HCT116 (cell line): ENCODE measurements around the gene HIRA. TPM values are rescaled to one million over a fixed set of nuclear protein-coding genes. Genes with fewer than 3 reads are reported as not detected.
A peak's percentile ranks its signal among the peaks of the same experiment; 100 is the strongest.

Source experiments
- ATAC-seq: fragments of 200-7000 bp; cut with Tn5 transposase; 2 replicates; pipeline ENCODE4 v1.9.1; 2020; ENCODE audit warnings: mild to moderate bottlenecking, moderate library complexity
- BruUV-seq: library from RNA; stranded (reverse); fragments of 400-500 nt; replicated peaks from 2 replicates; lab custom pipeline; 2021; lab: Mats Ljungman, UMichigan
- CTCF ChIA-PET: fragments of 300-600 bp; sonication (Branson Sonifier 250); formaldehyde crosslinking; loops from one replicate; lab custom pipeline; 2021; ENCODE audit warnings: antibody characterized with exemption; lab: Charles Lee
- POLR2A ChIA-PET: fragments of 300-600, 350-600 bp; sonication (Branson Sonifier 250); formaldehyde crosslinking; loops from one replicate; lab custom pipeline; 2021; ENCODE audit warnings: antibody characterized with exemption; lab: Charles Lee
- RAD21 ChIA-PET, 2 experiments: fragments of 300-600 bp; sonication (Branson Sonifier 250); formaldehyde crosslinking; loops; one replicate each; lab custom pipeline; 2023; ENCODE audit warnings: low total read pairs in 2 of 2; ENCODE audit not compliant: uncharacterized antibody in 2 of 2, unreplicated experiment in 2 of 2, low non-redundant PET in 1 of 2; lab: Charles Lee
- DNase-seq: peaks from one replicate; pipeline ENCODE4 v3.0.0-alpha.2; 2010; ENCODE audit warnings: low read depth, low spot score
- H2AFZ ChIP-seq: fragments of 200-600 bp; shearing (Covaris generic), sonication (generic); 2 replicates; pipeline ENCODE4 v1.6.1; 2017; ENCODE audit warnings: low read depth, mixed run types, mixed read lengths, antibody characterized with exemption, low read length; ENCODE audit not compliant: poor library complexity, severe bottlenecking
- H3K27ac ChIP-seq: 2 replicates; pipeline ENCODE4 v1.5.1; 2012; ENCODE audit warnings: low read depth, low read length
- H3K27me3 ChIP-seq: fragments of 200-600 bp; sonication (generic); 2 replicates; pipeline ENCODE4 v1.6.1; 2016; ENCODE audit warnings: mixed run types, low read length, mixed read lengths; ENCODE audit not compliant: insufficient read depth
- H3K36me3 ChIP-seq, 2 experiments: fragments of 200-500 bp in 1 of 2; fragments of 200-600 bp in 1 of 2; sonication (Bioruptor generic) in 1 of 2; sonication (generic) in 1 of 2; 2 replicates each; pipeline versions ENCODE4 v1.5.1 to v1.6.1; 2014 to 2016; ENCODE audit warnings: low read length in 2 of 2, inconsistent platforms in 1 of 2, mixed read lengths in 1 of 2, mixed run types in 1 of 2; ENCODE audit not compliant: insufficient read depth in 2 of 2, control insufficient read depth in 1 of 2
- H3K4me1 ChIP-seq, 2 experiments: fragments of 200-600 bp in 1 of 2; sonication (generic) in 1 of 2; 2 replicates each; pipeline versions ENCODE4 v1.5.1 to v1.6.1; 2012 to 2017; ENCODE audit warnings: low read length in 2 of 2, inconsistent platforms in 1 of 2, mild to moderate bottlenecking in 1 of 2, mixed read lengths in 1 of 2, mixed run types in 1 of 2, moderate library complexity in 1 of 2; ENCODE audit not compliant: insufficient read depth in 2 of 2, control insufficient read depth in 1 of 2
- H3K4me2 ChIP-seq: fragments of 200-600 bp; sonication (generic); 2 replicates; pipeline ENCODE4 v1.6.1; 2017; ENCODE audit warnings: mixed run types, low read length, mixed read lengths
- H3K4me3 ChIP-seq, 2 experiments: fragments of 200-600 bp in 1 of 2; sonication (generic) in 1 of 2; replicated peaks in 1 of 2; 2 replicates each; pipeline ENCODE4 v1.5.1; 2011 to 2016; ENCODE audit warnings: low read length in 2 of 2, control low read depth in 1 of 2, low read depth in 1 of 2, mild to moderate bottlenecking in 1 of 2, mixed read lengths in 1 of 2, mixed run types in 1 of 2
- H3K79me2 ChIP-seq: fragments of 200-600 bp; sonication (generic); 2 replicates; pipeline ENCODE4 v1.6.1; 2017; ENCODE audit warnings: mild to moderate bottlenecking, mixed run types, low read length, moderate library complexity, mixed read lengths; ENCODE audit not compliant: insufficient read depth
- H3K9ac ChIP-seq: fragments of 200-600 bp; sonication (generic); 2 replicates; pipeline ENCODE4 v1.6.1; 2016; ENCODE audit warnings: low read length, mixed read lengths
- H3K9me2 ChIP-seq: fragments of 200-600 bp; sonication (generic), shearing (Covaris generic); 2 replicates; pipeline ENCODE4 v1.6.1; 2017; ENCODE audit warnings: mixed run types, mild to moderate bottlenecking, moderate library complexity; ENCODE audit not compliant: insufficient read depth
- H3K9me3 ChIP-seq, 2 experiments: fragments of 200-500 bp in 1 of 2; fragments of 200-600 bp in 1 of 2; sonication (Bioruptor generic) in 1 of 2; sonication (generic) in 1 of 2; 2 replicates each; pipeline ENCODE4 v1.6.1; 2014 to 2017; ENCODE audit warnings: low read length in 2 of 2, mixed read lengths in 2 of 2, inconsistent platforms in 1 of 2, low read depth in 1 of 2, mild to moderate bottlenecking in 1 of 2, mixed run types in 1 of 2, moderate library complexity in 1 of 2; ENCODE audit not compliant: control insufficient read depth in 1 of 2, insufficient read depth in 1 of 2
- H4K20me1 ChIP-seq: fragments of 200-600 bp; sonication (generic), shearing (Covaris generic); 2 replicates; pipeline ENCODE4 v1.6.1; 2017; ENCODE audit warnings: mixed run types, mild to moderate bottlenecking, moderate library complexity; ENCODE audit not compliant: insufficient read depth
- CEBPB ChIP-seq: IDR thresholded peaks from 2 replicates; pipeline ENCODE4 v1.6.1; 2012; ENCODE audit warnings: low read depth
- EZH2phosphoT487 ChIP-seq: fragments of 200-600 bp; IDR thresholded peaks from 2 replicates; pipeline ENCODE4 v1.6.1; 2018; ENCODE audit warnings: antibody characterized with exemption, borderline replicate concordance
- FOSL1 ChIP-seq: IDR thresholded peaks from 2 replicates; pipeline ENCODE4 v1.6.1; 2012; ENCODE audit warnings: low read depth
- JUND ChIP-seq: IDR thresholded peaks from 2 replicates; pipeline ENCODE4 v1.6.1; 2012
- POLR2A ChIP-seq: IDR thresholded peaks from 2 replicates; pipeline ENCODE4 v1.7.0; 2011; ENCODE audit warnings: borderline replicate concordance; ENCODE audit not compliant: insufficient read depth, insufficient read length; ENCODE audit errors: extremely low read depth
- SP1 ChIP-seq: IDR thresholded peaks from 2 replicates; pipeline ENCODE4 v1.6.1; 2012; ENCODE audit warnings: low read depth
- SRF ChIP-seq: IDR thresholded peaks from 2 replicates; pipeline ENCODE4 v1.6.1; 2012; ENCODE audit warnings: low read depth
- TCF7L2 ChIP-seq: IDR thresholded peaks from 2 replicates; pipeline ENCODE4 v1.7.0; 2011; ENCODE audit warnings: borderline replicate concordance, inconsistent platforms; ENCODE audit not compliant: insufficient read depth, insufficient read length; ENCODE audit errors: extremely low read depth
- ZNF274 ChIP-seq: fragments of 200-500 bp; sonication (Bioruptor generic); IDR thresholded peaks from 2 replicates; pipeline ENCODE4 v1.6.1; 2014; ENCODE audit warnings: mild to moderate bottlenecking, low read depth, low read length, inconsistent platforms
- intact Hi-C: fragments of 100-400 bp; cut with micrococcal nuclease; formaldehyde crosslinking; loops from 2 replicates; pipeline ENCODE4 v1.10.0; 2022
- total RNA-seq: library from RNA; stranded (reverse); gene quantifications from one replicate; pipeline ENCODE4 v1.2.1, GENCODE V29; 2021; ENCODE audit not compliant: unreplicated experiment
- TF ChIP-seq, protein P1 (sequence below): IDR thresholded peaks from 2 replicates; pipeline ENCODE4 v1.6.1; 2012; ENCODE audit warnings: low read depth

Gene HIRA
- total RNA-seq, 1 experiment from 2014 or later = 30.6 TPM

DNA sequence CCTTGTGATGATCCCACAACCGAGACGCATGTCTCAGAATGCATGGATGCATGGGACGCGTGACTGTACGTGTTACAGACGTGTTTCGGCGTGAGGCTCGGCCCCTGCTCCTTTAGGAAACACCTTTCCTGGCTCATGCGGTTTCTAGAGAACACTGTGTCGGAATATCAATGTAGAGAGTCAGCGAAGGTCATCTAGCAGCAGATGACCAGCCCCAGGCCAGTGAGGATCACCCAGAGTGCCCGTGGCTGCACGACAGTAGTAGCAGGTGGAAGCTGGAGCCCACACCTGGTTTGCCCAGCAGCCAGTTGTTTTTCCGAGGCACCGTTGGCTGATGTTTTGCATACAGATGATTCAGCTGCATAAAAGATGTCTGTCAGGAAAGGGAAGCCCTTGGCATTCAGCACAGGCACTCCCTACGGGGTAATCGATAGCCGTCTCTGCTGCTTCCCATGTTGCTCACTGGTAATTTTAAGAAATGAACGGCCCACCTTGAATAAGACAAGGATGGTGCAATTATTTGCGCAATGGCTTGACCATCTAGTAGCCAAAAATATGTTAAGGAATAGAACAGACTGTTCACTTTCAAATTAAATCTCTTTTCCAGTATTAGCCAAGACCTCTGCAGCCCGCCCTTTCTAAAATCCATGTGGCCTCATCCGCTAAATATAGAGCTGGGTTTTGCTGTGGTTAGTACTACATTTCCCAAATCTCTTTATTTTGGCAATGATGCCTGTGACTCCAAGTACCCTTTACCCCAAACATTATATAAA, 138.9 kb downstream of the HIRA start:
- POLR2A ChIA-PET = no interaction called here

More for the DNA sequence above, 138.9 kb downstream of the HIRA start:
- ChIA-PET CTCF (no interaction called here), RAD21 (no interaction called here)
- DNase-seq (no peak), ATAC-seq (no peak)
- Histone ChIP-seq H3K4me2 (peak overlapping the region; percentile 94), H3K27me3 (no peaks in the 10 kb centered on the region), H3K9me3 (no peaks in the 10 kb centered on the region), H3K27ac (peak overlapping the region; percentile 48; the same call in 1 of the 2 replicates), H3K79me2 (no peaks in the 10 kb centered on the region), H4K20me1 (no peaks in the 10 kb centered on the region), H2AFZ (peak overlapping the region; percentile 82), H3K4me3 (peak overlapping the region; percentile 65 to 75), H3K36me3 (no peaks in the 10 kb centered on the region), H3K4me1 (peaks cover 9 to 25% of the 10 kb centered on the region in 2 experiments), H3K9me2 (no peaks in the 10 kb centered on the region), H3K9ac (peak overlapping the region; percentile 59)
- BruUV-seq = no TSS peak
- intact Hi-C loops = loop anchor here (10.0 kb wide), 1 partner anchor 422 kb away; the partner anchor contains the start of gene SEPTIN5
- no peak for TF ChIP-seq JUND
- no peak for TF ChIP-seq SP1
- TF ChIP-seq, protein P1, sequence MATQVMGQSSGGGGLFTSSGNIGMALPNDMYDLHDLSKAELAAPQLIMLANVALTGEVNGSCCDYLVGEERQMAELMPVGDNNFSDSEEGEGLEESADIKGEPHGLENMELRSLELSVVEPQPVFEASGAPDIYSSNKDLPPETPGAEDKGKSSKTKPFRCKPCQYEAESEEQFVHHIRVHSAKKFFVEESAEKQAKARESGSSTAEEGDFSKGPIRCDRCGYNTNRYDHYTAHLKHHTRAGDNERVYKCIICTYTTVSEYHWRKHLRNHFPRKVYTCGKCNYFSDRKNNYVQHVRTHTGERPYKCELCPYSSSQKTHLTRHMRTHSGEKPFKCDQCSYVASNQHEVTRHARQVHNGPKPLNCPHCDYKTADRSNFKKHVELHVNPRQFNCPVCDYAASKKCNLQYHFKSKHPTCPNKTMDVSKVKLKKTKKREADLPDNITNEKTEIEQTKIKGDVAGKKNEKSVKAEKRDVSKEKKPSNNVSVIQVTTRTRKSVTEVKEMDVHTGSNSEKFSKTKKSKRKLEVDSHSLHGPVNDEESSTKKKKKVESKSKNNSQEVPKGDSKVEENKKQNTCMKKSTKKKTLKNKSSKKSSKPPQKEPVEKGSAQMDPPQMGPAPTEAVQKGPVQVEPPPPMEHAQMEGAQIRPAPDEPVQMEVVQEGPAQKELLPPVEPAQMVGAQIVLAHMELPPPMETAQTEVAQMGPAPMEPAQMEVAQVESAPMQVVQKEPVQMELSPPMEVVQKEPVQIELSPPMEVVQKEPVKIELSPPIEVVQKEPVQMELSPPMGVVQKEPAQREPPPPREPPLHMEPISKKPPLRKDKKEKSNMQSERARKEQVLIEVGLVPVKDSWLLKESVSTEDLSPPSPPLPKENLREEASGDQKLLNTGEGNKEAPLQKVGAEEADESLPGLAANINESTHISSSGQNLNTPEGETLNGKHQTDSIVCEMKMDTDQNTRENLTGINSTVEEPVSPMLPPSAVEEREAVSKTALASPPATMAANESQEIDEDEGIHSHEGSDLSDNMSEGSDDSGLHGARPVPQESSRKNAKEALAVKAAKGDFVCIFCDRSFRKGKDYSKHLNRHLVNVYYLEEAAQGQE = no peak
- TF ChIP-seq FOSL1 = no peak
- no peak for TF ChIP-seq TCF7L2
- TF ChIP-seq ZNF274 = no peak
- TF ChIP-seq CEBPB = no peak
- TF ChIP-seq EZH2phosphoT487 = no peak
- no peak for TF ChIP-seq POLR2A
- no peak for TF ChIP-seq SRF
